Subcutaneous adipose tissue (tissue), 4 donors: ENCODE data around the gene LMTK2. TPM values are rescaled to one million over a fixed set of nuclear protein-coding genes. Genes with fewer than 3 reads are reported as not detected.

Source experiments
- total RNA-seq, 4 donors: library from RNA; depleted of rRNA; stranded (reverse); fragments of >200 nt; gene quantifications; one replicate each; pipeline ENCODE4 v1.1.0, GENCODE V29; 2016
- TF ChIP-seq, protein P1 (sequence below): fragments of 450-650 bp; IDR thresholded peaks from one replicate; pipeline ENCODE4 v1.5.1; 2016; ENCODE audit warnings: low read depth, mild to moderate bottlenecking, control low read depth, antibody characterized with exemption, moderate library complexity

Gene LMTK2
- total RNA-seq, 4 donors from 2014 or later, result 7.3 to 15.4 (median 8.6) TPM

DNA sequence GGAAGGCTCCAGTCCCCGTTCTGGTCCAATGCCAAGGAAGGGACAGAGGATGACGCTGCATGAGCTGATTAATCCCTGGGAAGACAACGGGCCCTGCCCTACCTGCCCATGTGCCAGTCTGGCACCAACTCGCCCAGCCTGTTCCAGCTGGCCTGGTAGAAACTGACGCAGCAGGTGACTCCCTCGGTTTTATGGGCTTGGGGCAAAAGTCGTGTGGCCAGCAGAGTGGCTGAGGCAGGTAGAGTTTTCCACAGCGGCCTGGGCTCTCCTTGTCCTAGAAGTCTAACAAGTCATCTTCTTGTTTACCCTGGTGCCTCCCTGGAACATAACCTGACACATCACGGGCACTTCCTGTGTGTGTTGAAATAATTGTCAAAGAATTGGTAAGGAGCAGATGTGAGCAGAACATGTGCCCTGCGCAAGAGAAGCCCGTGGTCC, 20.4 kb upstream of the LMTK2 start:
- TF ChIP-seq, protein P1, sequence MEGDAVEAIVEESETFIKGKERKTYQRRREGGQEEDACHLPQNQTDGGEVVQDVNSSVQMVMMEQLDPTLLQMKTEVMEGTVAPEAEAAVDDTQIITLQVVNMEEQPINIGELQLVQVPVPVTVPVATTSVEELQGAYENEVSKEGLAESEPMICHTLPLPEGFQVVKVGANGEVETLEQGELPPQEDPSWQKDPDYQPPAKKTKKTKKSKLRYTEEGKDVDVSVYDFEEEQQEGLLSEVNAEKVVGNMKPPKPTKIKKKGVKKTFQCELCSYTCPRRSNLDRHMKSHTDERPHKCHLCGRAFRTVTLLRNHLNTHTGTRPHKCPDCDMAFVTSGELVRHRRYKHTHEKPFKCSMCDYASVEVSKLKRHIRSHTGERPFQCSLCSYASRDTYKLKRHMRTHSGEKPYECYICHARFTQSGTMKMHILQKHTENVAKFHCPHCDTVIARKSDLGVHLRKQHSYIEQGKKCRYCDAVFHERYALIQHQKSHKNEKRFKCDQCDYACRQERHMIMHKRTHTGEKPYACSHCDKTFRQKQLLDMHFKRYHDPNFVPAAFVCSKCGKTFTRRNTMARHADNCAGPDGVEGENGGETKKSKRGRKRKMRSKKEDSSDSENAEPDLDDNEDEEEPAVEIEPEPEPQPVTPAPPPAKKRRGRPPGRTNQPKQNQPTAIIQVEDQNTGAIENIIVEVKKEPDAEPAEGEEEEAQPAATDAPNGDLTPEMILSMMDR, result no peak

DNA sequence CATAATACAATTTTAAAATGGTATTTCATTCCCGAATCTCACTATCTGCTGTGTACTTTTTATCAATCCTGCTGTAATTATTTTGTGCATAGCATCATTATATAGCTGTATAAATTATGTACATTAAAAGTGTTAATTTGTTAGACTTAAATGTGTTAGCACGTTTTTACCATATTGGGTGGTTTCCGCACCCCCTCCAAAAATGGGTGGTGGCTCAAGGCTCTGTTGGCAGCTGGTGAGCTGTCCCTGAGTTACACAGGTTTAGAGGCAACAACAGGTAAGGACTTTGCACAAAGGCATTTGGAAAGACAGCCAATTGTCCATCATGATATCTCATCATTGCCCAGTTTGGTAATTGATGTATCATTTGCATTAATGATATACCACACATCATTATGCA, 18.6 kb upstream of the LMTK2 start:
- TF ChIP-seq, protein P1, result no peak

DNA sequence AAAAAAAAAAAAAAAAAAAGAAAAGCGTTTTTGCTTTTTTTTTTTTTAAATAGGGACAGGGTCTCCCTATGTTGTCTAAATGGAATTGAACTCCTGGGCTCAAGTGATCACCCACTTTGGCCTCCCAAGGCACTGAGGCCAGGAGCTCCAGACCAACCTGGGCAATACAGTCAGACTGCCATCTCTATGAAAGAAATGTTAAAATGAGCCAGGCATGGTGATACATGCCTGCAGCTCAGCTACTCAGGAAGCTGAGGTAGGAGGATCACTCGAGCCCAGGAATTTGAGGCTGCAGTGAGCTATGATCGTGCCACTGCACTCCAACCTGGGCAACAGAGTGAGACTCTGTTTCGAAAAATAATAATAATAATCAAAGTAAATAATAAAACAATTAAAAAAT, 16.5 kb upstream of the LMTK2 start:
- TF ChIP-seq, protein P1, result no peak

DNA sequence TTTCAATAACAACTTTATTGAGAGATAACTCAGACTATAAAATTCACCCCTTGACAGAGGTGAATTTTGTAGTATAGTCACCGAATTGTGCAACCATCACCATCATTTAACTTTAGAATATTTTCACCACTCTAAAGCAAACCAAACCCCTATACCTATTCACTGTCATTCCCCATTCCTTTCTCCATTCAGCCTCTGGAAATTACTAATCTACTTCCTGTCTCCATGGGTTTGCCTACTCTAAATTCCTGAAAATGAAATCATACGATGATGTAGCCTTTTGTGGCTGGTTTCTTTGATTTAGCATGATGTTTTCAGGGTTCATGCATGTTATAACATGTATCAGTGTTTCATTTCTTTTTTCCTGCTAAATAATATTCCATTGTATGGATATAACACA, 15.6 kb upstream of the LMTK2 start:
- TF ChIP-seq, protein P1, result no peak

DNA sequence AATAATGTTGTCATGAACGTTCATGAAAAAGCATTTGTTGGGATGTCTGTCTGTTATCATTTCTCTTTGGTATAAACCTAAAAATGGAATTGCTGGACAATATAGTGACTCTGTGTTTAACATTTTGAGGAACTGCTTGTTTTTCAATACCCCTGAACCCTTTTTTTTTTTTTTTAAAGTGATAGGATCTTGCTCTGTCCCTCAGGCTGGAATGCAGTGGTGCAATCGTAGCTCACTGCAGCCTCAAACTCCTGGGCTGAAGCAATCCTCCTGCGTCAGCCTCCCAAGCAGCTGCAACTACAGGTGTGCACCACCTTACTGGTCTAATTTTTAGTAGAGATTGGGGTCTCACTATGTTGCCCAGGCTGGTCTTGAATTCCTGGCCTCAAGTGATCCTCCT, 15.1 kb upstream of the LMTK2 start:
- TF ChIP-seq, protein P1, result no peak

DNA sequence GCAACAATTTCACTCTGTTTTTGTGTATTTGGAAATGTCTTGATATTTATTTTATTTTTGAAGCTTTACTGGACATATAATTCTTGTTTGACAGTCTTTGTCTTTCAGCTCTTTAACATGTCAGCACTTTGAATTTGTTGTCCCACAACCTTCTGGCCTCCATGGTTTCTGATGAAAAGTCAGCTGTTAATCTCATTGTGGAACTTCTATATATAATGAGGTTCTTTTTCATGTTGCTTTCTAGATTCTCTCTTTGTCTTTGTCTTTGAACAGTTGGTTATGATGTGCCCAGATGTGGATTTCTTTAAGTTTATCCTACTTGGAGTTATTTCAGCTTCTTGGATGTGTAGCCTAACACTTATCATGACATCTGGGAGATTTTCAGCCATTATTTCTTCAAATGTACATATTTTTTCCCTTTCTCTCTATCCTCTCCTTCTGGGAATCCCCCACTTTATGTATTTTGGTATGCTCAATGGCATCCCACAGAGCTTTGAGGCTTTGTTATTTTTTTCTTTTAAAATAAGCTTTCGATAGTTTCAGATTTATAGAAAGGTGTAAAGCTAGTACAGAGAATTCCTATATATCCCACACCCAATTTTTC, 9.5 kb upstream of the LMTK2 start:
- TF ChIP-seq, protein P1, result no peak

DNA sequence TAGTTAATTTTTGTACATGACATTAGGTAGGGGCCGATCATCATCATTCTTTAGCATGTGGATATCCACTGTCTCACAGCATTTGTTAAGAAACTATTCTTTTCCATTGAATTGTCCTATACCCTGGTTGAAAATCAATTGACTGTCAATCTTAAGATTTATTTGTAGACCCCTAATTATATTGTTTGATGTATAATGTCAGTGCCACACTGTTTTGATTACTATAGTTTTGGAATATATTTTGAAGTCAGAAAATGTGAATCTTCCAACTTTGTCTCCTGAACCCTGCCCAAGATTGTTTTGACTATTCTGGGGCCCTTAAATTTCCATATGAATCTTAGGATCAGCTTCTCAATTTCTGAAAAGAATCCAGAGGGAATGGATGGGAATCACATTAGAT, 6.6 kb upstream of the LMTK2 start:
- TF ChIP-seq, protein P1, result no peak
